Midbrain (tissue), 1 donor: ENCODE measurements around the gene LAGE3.

Source experiments
- DNase-seq: peaks from one replicate; lab custom pipeline; 2025; lab: John Stamatoyannopoulos, UW

Gene LAGE3

DNA sequence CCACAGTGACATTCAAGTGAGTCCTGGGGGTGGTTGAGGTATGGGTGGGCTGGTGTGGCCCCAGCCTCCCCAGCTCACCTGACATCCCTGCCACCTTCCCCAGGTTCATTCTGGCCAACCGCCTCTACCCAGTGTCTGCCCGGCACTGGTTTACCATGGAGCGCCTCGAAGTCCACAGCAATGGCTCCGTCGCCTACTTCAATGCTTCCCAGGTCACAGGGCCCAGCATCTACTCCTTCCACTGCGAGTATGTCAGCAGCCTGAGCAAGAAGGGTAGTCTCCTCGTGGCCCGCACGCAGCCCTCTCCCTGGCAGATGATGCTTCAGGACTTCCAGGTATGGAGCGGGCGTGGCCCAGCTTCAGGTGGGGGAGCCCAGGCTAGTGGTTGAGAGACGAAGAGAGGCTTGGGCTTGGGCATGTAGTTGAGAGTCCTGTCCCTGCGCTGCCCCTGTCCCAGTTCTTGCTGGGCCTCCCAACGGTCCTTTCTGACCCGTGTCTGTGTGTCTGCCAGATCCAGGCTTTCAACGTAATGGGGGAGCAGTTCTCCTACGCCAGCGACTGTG lies 43.8 kb downstream of the LAGE3 start:
- no peak for DNase-seq

DNA sequence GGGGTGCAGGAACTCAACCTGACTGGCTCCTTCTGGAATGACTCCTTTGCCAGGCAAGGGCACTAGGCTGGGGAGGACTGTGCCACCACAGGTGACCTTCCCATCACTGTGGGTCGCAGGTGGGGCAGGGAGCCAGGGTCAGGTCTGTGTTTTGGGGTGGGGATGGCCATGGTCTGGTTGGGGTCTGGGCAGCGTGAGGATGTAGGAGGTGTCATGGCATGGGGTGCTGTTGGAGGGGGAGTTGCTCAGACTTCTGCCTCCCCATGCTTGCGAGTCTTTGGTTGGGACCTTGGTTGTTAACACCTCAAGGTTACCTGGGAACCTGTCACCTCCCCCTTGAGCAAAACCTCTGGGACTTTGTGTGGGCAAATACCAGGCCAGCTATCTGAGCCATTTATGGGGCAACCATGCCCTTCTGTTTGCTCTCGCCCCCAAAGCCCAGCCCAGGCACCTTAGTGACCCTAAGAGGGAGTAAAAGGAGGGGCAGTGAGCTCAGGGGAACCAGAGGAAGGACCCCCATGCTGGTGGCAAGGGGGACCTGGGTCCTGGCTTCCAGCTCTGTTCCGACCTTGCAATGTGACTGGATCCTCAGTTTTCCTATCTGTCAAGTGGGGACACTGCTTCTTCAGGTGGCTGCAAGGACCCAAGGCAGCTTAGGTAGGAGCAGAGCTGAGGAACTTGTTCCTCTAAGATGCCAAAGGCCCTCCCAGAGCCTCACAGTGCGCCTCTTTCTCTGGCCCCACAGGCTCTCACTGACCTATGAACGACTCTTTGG lies 44.5 kb downstream of the LAGE3 start:
- no peak for DNase-seq

DNA sequence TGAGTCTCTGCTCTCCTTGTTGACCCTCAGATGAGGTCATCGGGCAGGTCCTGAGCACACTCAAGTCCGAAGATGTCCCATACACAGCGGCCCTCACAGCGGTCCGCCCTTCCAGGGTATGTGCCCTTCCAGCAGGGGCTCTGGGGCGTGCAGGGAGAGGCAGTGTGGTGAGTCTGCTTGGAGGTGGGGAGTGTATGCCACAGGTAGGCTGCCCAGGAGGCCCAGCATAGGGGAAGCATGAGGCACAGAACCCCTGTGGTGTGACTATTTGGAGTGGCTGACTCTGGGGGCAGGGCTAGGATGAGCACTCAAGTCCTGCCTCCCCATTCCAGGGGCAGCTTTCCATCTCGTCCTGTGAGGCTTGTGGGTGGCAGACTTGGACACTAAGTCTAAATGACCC lies 45.5 kb downstream of the LAGE3 start:
- DNase-seq: no peak

DNA sequence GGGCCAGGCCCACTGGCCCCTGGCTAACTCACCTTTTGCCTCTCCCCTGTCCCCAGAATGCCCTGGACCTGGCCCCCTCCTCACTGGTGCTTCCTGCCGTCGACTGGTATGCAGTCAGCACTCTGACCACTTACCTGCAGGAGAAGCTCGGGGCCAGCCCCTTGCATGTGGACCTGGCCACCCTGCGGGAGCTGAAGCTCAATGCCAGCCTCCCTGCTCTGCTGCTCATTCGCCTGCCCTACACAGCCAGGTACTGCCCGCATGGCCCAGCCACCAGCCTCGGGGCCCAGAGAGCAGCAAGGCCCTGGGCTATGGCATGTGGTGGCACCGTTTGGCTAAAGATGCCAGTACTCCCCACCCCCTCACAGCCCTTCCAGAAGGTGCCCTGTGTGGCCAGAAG lies 46.9 kb downstream of the LAGE3 start:
- no peak for DNase-seq

DNA sequence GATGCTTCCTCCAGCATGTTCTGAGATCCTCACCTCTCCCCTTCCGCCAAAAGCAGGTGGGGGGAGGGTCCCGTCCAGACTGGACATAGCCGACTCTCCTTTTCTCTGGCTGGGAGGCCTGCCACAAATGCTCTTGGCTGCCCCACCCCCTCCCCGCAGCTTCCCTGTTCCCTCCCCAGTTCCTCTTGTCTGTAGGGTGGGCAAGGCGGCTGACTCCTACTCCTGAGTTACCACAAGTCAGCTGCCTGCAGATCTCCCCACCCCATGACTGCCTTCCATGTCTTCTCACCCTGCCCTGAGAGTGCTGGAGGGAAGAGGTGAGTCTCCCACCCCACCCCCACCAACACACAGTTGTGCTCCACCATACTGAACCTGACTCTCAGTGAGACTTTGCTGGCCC lies 47.7 kb downstream of the LAGE3 start:
- DNase-seq: no peak

DNA sequence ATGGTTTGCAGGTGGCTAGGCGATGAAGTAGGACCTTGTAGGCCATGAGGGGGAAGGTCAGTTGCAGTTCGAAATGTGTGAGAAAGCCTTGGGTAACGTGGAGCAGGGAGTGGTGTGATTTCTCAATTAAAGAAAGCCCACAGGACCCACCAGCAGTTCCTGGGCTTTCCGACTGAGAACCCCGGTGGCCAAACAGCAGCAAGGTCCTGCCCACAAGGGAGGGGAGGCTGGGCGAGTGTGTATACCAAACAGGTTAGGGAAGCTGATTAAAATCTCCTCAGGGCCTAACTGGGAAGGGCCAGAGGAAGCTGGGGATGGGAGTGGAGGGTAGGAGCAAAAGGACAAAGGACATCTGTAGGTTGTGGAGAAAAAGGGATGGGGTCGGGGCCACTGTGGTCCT lies 48.2 kb downstream of the LAGE3 start:
- DNase-seq: no peak

DNA sequence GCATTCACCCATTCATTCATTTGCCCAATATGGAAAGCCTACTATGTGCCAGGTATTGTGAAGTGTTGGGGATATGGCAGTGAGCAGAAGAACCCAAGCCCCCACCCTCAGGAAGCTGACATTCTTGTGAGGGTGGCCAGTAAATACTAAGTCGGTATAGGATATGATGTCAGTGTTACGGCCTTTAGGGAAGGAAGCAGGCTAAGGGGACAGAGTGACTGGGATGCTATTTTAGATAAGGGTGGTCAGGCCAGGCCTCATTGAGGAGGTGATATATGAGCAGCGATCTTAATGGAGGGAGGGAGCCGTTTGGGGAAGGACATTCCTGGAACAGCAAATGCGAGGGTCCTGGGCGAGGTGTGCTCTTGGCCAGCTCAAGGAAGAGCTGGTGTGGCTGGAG lies 48.6 kb downstream of the LAGE3 start:
- no peak for DNase-seq

DNA sequence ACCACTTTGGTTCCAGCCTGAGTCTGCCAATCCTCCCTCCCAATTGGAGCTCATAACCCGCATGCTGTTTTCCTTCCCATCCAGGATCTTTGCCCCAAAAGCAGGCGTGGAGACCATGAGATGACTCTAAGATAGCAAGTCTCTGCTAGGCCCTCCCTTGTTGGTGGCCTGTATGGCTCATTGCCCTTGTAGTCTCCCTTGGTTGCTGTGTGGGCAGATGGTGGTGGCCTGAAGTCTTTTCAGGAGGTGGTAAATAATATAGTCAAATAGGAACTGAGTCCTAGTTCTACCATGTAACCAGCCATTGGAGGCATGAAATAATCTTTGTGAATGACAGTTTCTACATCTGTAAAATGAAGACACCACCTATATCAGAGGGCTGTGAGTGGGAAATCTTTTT lies 49.4 kb downstream of the LAGE3 start:
- DNase-seq: no peak

DNA sequence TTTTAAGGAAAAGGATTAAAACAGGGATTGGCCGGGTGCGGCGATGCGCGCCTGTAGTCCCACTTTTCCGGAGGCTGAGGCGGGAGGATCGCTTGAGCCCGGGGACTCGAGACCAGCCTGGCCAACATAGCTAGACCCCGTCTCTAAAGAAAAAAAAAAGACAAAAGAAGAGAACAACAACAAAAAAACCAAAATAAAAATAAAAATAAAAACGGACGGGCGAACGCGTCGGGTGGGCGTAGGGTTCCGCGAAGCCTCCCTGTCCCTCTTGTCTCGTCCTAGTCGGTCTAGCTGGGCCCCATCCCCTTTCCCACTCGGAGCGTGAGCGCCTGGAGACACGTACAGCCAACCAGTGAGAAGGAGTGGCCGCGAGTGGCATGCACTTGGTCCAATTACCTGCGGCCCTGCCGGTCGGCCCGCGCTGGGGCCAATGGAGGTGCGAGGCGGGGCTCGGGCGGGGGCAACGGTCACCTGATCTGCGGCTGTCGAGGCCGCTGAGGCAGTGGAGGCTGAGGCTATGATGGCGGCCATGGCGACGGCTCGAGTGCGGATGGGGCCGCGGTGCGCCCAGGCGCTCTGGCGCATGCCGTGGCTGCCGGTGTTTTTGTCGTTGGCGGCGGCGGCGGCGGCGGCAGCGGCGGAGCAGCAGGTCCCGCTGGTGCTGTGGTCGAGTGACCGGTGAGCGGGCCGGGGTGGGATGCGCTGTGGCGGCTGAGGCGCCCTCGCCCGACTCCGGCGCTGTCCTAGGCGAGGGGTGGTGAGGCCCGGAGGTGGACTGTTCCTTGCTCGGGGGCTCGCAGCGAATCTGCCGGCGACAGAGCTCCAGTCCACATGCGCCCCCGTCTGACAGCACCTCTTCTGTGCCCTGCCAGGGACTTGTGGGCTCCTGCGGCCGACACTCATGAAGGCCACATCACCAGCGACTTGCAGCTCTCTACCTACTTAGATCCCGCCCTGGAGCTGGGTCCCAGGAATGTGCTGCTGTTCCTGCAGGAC lies 50.6 kb downstream of the LAGE3 start, which contains the start of gene ATP6AP1:
Gene ATP6AP1 (plus strand): TSS at position 502 of the 996 bp plus-strand sequence. CDS start 16 bp downstream, at position 518.
- DNase-seq: peak; percentile 87
